Stomach (tissue), 4 donors: ENCODE data around the gene MYH9.

ENCODE experiments used
- CTCF ChIP-seq, 7 experiments: fragments of 450-650 bp in 4 of 7; fragments of 200-600 bp in 3 of 7; sonication (generic) in 3 of 7; IDR thresholded peaks; one replicate each; pipeline ENCODE4 v1.5.1; 2016 to 2019; ENCODE audit warnings: antibody characterized with exemption in 7 of 7, control low read depth in 2 of 7, mild to moderate bottlenecking in 1 of 7
- POLR2A ChIP-seq, 4 donors: fragments of 450-650 bp; IDR thresholded peaks; one replicate each; pipeline ENCODE4 v1.6.1; 2016; ENCODE audit warnings: antibody characterized with exemption in 4 of 4, control low read depth in 2 of 4, mild to moderate bottlenecking in 1 of 4, moderate library complexity in 1 of 4
- POLR2AphosphoS5 ChIP-seq, 3 donors: sonication (generic); formaldehyde crosslinking; IDR thresholded peaks; one replicate each; pipeline ENCODE4 v1.6.1; 2016; ENCODE audit warnings: antibody characterized with exemption in 3 of 3

GRCh38 chr22:36378080-36378868, 9.5 kb downstream of the MYH9 start:
- TF ChIP-seq POLR2AphosphoS5 (IDR thresholded peaks at IDR 0.05) (no peak), CTCF (IDR thresholded peaks at IDR 0.05) (no peak), POLR2A (IDR thresholded peaks at IDR 0.05) (no peak)
